GM12891 (cell line): ENCODE data around the gene EYA2.
"Not testable (repeated sequence)": the region's sequence is repeated elsewhere in the genome, so short reads cannot be mapped to it uniquely, and the experiment has no call there.

Source experiments
- DNase-seq: peaks from one replicate; pipeline ENCODE4 v3.0.0; 2011; ENCODE audit warnings: low spot score; ENCODE audit not compliant: insufficient read length
- FAIRE-seq: peaks from 2 replicates; lab custom pipeline; 2011; peaks lifted over from hg19 to GRCh38; lab: Jason Lieb, UNC
- PAX5 ChIP-seq: IDR thresholded peaks from 2 replicates; pipeline ENCODE4 v1.6.1; 2011; ENCODE audit warnings: low read length, moderate library complexity, mild to moderate bottlenecking; ENCODE audit not compliant: insufficient read depth, severe bottlenecking
- POLR2A ChIP-seq: IDR thresholded peaks from 2 replicates; pipeline ENCODE4 v1.6.1; 2011; ENCODE audit warnings: low read depth, low read length, control low read depth
- POLR2AphosphoS5 ChIP-seq: IDR thresholded peaks from 2 replicates; pipeline ENCODE4 v1.6.1; 2011; ENCODE audit warnings: low read depth, low read length, control low read depth
- POU2F2 ChIP-seq: IDR thresholded peaks from 2 replicates; pipeline ENCODE4 v1.6.1; 2011; ENCODE audit warnings: low read depth, mild to moderate bottlenecking, control low read depth, low read length, moderate library complexity
- SPI1 ChIP-seq: IDR thresholded peaks from 2 replicates; pipeline ENCODE4 v1.6.1; 2011; ENCODE audit warnings: low read depth, low read length, control low read depth
- TAF1 ChIP-seq: IDR thresholded peaks from 2 replicates; pipeline ENCODE4 v1.6.1; 2011; ENCODE audit warnings: low read depth, low read length, control low read depth

EYA2 gene

DNA sequence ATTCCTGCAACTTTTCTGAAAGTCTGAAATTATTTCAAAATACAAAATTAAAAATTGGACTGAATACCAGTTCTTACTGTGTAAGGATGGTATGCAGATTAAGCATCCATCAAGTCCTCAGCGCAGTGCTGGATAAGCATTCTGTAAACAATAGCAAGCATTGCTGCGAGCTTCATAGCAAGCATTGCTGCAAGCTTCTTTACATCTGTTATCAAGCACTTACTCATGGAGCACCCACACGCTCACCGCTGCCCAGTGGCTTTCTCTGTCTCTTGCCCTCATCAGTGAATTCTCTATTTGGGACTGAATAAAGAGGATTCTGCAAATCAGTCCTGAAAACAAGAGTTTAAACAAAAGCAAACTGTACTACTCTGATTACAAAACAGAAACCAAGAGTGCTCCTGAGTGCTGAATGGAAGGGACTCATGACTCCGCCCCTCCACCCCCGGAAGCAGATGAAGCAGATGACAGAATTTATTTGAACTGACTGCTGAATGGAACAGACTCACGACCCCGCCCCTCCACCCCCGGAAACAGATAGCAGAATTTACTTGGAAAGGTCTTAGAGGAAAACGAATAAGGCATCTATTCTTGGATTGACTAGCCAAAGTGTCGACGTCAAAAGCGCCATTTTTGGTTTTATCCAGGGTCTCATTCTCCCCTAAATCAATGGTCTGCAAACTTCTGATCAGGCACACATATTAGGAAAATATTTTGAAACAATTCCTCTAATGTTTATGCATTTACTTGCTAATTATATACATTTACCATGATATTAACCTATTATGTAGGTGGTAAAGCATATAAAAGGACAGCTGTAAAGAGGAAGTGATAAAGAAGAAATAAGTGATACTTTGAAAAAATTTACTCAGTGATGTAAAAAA is 22.1 kb upstream of the EYA2 start:
- DNase-seq (no peak), FAIRE-seq (no peak)
- no peak for TF ChIP-seq POLR2A
- no peak for TF ChIP-seq PAX5
- TF ChIP-seq POU2F2, result no peak
- no peak for TF ChIP-seq POLR2AphosphoS5
- TF ChIP-seq TAF1, result no peak
- TF ChIP-seq SPI1, result no peak

DNA sequence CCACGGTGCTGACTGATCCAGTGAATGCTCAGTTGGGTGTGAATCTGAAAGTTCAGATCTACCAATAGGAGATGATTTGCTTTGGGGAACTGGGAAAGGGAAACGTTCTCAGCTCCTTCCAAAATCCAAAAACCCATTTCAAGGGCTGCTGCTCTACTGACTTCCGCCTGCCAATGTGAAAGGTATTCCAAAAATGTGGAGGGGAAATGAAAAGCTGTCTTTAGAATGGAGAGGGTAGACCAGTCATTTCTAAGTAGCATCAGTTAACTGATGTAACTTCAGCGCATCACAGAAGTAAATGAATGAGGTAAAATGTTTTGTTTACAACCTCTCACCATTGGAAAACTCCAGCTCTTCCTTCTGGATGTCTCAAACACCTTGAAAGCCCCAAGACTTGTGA is 19.6 kb upstream of the EYA2 start:
- no peak for TF ChIP-seq SPI1
- no peak for TF ChIP-seq POU2F2
- no peak for TF ChIP-seq PAX5
- no peak for TF ChIP-seq TAF1
- TF ChIP-seq POLR2AphosphoS5, result no peak
- TF ChIP-seq POLR2A, result no peak
- DNase-seq (no peak), FAIRE-seq (no peak)

DNA sequence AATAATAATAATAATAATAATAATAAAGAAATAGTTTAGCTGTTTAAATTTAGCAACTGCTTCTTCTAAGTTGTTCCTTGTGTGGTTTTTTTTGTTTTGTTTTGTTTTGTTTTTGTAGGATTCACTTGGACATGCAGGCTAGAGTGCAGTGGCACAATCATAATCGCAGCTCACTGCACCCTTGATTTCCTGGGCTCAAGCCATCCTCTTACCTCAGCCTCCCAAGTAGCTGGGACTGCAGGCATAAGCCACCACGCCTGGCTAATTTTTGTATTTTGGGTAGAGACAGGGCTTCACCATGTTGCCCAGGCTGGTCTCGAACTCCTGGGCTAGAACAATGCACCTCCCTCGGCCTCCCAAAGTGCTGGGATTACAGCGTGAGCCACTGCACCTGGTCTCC is 15.3 kb upstream of the EYA2 start:
- no peak for DNase-seq
- no peak for TF ChIP-seq PAX5
- TF ChIP-seq POLR2AphosphoS5, result no peak
- no peak for TF ChIP-seq POU2F2
- no peak for TF ChIP-seq TAF1
- no peak for TF ChIP-seq SPI1
- TF ChIP-seq POLR2A, result no peak
- no peak for FAIRE-seq

DNA sequence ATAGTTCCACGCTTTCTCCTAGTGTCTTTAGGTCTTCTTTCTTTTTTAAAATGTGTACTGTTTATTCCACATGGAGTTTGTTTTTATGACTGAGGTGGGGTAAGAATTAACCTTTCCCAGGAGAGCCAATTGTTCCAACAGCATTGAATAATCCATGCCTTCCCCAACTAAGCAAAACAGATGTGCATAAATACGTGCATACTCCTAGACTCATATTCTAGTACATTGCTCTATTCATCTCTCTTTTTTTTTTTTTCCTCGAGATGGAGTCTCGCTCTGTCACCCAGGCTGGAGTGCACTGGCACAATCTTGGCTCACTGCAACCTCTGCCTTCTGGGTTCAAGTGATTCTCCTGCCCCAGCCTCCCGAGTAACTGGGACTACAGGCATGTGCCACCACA is 14.7 kb upstream of the EYA2 start:
- not testable (repeated sequence) for FAIRE-seq, DNase-seq

DNA sequence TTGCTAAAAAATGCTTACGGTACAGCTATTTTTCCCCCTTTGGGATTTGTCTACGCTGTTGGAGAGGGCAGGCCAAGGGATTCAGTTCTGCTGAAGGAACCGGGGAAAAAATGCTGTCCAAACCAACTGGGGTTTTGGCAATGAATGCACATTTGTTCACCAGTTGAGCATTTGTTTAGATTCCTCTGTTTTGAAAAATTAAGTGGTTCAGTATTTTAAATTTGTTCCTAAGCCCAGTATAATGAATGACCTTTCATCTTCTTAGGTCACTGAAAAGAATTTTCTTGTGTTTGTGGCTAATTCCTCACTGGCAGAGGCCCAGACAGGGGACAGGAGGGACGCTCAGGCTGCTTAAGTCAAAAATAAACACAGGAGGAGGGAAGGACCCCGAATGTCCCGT is 10.8 kb upstream of the EYA2 start:
- TF ChIP-seq POLR2AphosphoS5 (no peak), PAX5 (no peak), POLR2A (no peak), SPI1 (no peak), TAF1 (no peak), POU2F2 (no peak)
- FAIRE-seq, result no peak
- DNase-seq, result no peak

DNA sequence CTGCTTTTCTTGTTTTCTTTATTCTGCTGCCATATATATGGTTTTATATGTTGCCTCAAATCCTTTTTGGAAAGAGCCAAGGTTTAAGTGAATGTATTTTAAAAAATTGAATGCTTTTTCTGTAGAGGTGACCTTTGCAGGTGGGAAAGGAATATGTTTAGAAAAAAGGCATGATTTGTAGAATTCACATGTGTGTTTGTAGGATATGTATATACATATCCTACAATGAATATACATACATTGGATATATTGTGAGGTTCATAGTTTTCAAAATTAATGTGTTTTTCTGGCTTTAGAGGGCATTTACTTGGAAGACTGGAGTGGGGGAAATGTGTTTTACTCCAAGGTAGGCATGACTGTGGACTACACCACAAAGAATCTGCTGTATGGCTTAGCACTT is 4.0 kb upstream of the EYA2 start:
- DNase-seq (no peak), FAIRE-seq (no peak)
- TF ChIP-seq TAF1 (no peak), POLR2AphosphoS5 (no peak), POLR2A (no peak), SPI1 (no peak), PAX5 (no peak), POU2F2 (no peak)

DNA sequence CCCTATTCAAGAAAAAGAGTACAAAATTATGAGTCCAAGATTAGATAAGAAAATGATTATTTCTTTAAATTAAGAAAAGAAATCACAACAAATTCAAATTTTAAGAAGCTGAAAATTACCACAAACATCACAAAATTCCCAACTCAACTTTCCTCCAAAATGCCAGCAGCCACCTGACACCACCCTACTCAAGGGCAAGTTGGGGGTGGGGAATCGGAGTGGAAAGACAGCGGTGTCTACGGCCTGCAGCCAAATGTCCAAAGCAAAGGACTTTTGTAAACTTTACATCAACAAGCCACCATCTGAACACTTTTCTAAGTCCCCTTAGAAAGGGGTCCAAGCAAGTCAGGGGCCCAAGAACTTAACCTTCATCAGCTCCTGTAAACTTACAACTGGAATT is 1.6 kb upstream of the EYA2 start:
- DNase-seq (no peak), FAIRE-seq (no peak)
- TF ChIP-seq POLR2A, result no peak
- no peak for TF ChIP-seq PAX5
- TF ChIP-seq POLR2AphosphoS5, result no peak
- no peak for TF ChIP-seq SPI1
- TF ChIP-seq POU2F2, result no peak
- no peak for TF ChIP-seq TAF1

DNA sequence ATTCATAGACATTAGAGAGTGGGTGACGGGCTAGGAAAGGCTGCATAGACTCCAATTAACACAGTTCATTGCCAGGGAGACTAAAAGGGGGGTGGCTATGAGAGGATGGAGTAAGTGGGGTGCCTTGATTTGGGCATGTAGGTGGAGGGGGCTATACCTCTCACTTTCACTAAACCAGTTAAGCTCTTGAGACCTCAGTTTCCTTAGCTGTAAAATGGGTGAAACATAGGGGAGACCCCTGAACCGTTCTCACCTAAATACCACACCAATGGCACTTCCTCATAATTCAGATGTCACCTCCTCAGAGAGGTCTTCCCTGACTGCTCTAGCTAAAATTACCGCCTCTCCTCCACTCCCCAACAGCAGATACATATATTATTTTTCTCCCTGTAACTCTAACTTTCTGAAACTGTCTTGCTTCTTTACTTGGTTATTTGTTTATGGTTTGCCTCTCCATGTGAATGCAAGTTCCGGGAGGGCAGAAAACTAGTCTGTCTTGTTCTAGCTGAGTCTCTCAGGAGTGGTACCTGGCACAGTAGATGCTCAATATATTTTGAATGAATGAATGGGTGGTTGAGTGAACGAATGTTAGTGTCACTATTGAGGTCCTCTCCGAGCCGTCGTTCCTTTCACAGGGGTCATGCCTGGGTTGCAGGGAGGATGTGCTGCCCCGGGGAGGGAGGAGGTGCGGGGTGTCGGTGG is 615 bp upstream of the EYA2 start:
- no peak for FAIRE-seq
- no peak for DNase-seq
- TF ChIP-seq POU2F2, result no peak
- no peak for TF ChIP-seq SPI1
- no peak for TF ChIP-seq TAF1
- no peak for TF ChIP-seq POLR2A
- no peak for TF ChIP-seq PAX5
- TF ChIP-seq POLR2AphosphoS5, result no peak

DNA sequence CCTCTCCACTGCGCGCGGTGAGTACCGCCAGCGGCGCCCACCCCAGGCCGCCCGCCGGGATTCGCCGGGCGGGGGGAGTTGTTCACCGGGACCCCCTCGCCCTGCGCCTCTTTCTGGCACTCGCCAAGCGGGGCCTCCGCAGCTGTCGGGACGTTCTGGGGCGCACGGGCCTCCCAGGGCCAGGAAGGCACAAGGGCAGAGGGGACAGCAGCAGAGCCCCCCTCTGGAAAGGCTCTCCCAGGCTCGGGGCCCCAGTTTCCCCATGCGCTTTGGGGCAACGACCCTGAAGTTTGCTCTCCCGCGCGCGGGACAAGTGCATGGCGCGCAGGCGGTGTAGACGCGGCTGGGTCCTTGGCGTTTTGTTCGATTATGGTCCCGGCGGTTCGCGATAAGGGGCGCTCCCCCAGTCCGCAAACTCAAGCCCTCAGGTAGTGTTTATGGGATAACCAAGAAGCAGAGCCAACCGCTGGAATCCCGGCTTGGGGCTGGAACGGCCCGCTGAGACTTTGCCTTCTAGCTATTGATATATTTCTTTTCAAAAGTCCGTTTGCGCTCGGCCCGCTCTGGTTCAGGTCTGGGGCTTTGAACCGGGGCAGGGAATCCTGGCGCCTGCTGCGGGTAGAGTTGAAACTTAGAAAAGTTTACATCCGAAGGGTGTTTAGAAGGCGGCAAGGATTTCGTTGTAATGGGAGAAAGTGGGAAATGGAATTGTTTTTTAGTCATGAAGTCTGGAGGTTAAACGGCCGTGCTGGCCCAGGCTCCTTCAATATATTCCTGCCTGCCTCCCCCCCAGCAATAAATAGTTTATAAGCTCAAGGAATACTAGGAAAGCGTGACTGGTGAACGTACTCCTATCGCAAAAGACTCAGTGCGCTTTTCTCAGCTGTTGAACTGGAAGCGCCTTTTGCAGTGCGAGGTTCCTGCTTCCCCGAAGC is 595 bp downstream of the EYA2 start:
- FAIRE-seq (no peak), DNase-seq (no peak)

More for the DNA sequence above, 595 bp downstream of the EYA2 start:
- TF ChIP-seq POU2F2 (no peak), POLR2AphosphoS5 (no peak), POLR2A (no peak), SPI1 (no peak), TAF1 (no peak)
